ENCODE data around the gene DHRS7C. TPM values are rescaled to one million over a fixed set of nuclear protein-coding genes. Genes with fewer than 3 reads are reported as not detected.

Gene DHRS7C
- total RNA-seq, 2 donors from 2014 or later: 82.3 to 159 TPM

DNA sequence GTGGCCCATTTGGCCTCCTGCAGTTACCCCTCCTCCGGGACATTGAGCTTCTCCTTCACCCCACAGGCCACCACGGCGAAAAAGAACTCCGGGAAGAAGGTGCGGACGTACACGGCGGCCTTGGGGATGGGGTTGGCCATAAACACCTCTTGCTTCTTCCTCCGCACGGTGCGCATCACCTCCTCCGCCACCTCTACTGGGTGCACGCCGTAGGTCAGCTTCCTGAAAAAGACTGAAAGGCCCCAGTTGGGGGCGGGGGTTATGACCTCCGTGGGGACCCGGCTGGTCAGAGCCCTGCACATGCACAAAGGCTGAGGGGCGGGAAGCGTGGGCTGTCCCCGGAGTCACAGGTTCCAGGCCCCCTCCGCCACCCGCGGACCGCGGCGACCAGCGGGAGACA is 19.9 kb downstream of the DHRS7C start:
- intact Hi-C loops (cut with DNase I): no loop called here
- ATAC-seq (no peak), DNase-seq (no peak)

DNA sequence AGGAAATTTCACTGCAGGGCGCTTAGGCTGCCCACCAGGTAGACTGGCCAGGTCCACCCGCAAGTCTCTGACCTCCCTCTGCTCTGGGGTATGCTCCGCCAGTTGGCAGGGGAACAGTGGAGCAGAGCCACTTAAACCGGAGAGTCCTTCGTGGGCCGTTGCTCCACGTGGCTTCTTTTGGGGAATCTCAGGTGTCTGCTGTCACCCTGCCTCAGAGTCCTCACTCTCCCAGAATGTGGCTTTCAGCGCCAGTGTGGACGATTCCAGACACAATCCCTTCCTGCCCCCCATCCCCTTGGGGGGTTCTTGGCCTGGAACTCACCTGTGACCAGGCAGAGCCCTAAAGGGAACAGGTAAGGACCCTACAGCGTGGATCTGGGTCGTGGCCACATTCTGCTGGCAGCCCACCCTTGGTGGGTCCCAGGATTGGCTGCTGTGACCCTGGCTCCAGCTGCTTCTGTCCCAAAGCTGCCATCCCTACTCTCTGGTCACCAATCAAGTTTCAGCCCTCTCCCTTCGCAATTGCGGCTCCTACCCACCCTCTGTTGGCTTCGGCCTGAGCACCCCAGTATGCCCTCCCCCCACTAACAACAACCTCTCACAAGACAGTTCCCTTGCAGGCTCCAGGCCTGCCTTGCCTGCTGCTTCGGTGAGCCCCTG is 22.2 kb downstream of the DHRS7C start:
- ATAC-seq (peak in 1 of 2 donors; percentile 8), DNase-seq (no peak)
- intact Hi-C loops (cut with DNase I): loop anchor here in 1 of 2 donors (5.0 kb wide), 1 partner anchor 37 kb away; no protein-coding TSS in a partner anchor

DNA sequence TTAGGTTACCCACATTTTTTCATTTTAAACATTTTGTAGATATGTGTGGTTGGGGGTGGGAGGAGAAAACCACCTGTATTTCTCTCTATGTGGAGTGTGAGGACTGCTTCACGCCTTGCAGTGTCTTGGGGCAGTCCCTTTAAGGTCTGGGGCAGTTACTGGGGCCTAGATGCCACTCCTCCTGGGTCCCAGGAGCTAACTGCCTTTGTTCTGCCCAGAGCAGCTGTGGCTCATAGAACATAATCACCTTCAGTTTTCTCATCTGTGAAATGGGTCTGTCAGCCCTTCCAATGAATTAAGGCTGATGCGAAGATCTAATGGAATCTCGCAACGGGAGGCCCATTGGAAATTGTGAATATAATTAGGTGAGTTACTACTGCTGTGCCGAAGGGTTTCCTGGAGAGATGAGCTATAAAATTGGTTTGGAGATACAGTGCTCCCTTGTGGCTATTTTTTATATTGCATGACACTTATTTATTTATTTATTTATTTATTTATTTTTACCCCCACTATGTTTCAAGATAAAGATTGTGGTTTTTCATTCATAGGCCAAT is 22.9 kb downstream of the DHRS7C start:
- no peak for ATAC-seq
- no peak for DNase-seq
- intact Hi-C loops (cut with DNase I): loop anchor here in 1 of 2 donors (5.0 kb wide), 1 partner anchor 36 kb away; no protein-coding TSS in a partner anchor

DNA sequence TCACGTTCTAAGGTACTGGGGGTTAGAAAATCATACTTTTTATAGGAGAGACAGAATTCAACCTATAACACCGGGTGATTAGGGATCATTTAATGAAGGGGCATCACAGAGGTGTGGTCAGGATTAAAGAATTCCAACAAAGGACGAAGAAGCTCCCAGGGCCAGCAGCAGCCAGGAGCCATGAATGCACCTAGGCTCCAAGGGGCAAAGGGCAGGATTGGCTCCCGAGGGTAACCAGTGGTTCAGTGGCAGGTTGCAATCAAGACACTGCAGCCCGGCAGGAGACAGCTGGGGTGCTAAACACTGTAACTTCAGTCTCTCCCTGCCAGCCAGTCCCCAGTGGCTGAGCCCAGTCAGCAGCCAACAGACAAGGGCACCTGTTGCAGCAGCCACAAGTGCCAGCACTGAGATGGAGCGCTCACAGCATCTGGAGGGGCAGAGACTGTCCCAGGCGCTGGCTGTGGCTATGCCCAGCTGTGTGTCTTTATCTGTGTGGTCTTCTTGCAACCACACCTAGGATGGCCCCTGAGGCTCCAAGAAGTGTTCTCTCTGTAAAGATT is 23.9 kb downstream of the DHRS7C start:
- intact Hi-C loops (cut with DNase I): loop anchor here in 1 of 2 donors (5.0 kb wide), 1 partner anchor 35 kb away; no protein-coding TSS in a partner anchor
- ATAC-seq (no peak), DNase-seq (no peak)

DNA sequence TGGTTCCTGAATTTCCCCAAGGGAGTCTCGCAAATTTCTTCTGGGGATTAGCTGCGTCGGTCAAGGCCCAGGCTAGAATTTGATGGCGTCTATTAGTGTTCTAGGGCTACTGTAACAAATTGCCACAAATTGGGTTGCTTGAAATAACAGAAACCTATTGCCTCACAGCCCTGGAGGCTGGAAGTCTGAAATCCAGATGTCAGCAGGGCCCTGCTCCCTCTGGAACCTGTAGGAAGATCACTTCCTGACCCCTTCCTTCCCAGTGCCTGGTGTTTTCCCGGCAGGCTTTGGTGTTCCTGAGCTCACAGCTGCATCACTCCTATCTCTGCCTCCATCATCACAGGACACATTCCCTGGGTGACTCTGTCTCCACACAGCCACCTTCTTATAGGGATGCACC is 24.4 kb downstream of the DHRS7C start:
- no peak for ATAC-seq
- intact Hi-C loops (cut with DNase I): loop anchor here in 1 of 2 donors (5.0 kb wide), 1 partner anchor 35 kb away; no protein-coding TSS in a partner anchor
- no peak for DNase-seq

DNA sequence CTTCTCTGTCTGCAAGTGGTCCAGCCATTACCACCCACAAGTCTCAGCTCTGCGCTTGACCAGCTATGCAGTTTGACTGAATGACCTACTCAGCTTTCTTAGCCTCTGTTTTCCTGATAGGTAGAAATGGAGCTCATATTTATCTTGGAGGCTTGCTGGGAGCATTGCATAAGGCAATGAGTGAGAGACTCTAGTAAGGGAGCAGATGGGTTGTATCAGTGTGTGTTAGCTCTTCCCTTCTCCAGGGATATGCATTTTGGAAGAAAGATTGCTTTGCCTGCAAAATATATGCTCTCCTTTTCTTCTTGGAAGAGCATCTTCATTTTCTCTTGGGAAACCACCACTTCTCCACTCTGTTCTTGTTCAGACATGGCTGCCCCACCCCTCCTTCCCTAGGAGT is 26.1 kb downstream of the DHRS7C start:
- DNase-seq (no peak), ATAC-seq (peak in 1 of 2 donors; percentile 35)
- intact Hi-C loops (cut with DNase I): loop anchor here in 1 of 2 donors (5.0 kb wide), 1 partner anchor 33 kb away; no protein-coding TSS in a partner anchor

DNA sequence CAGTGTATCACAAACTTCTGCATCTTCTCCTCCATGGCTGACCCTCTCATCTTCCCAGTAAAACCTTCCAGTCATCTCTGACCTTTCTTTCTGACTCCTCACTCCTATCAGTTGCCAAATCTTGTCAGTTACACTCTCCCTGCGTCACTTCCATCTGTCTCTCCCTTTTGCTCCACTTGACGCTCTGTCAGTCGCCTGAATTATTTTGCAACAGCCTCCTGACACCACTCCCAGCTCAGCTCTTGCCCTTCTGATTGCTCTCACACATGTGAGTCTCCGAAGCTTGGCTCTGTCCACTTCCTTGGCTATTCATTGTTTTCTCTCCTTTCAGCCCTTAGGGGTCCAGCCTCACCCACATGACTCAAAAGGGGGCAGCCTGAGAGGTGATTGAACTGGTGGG is 27.7 kb downstream of the DHRS7C start:
- peak in 1 of 2 donors; percentile 62 for ATAC-seq
- intact Hi-C loops (cut with DNase I): no loop called here
- no peak for DNase-seq

DNA sequence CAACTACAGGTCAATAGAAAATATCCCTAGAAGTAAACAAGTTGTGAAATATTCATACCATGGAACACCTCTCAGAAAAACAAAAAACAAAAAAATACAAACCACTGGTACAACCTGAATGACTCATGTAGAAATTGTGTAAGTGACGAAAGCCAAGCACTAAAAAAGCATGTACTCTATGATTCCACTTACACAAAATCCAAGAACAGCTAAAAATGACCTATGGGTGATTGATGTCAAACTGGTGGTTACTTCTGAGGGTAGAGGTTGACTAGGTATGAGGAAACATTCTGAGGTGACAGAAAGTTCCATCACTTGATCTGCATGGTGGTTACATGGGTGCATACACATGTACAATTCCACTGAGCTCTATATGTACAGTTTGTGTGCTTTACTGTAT is 31.1 kb downstream of the DHRS7C start:
- DNase-seq (no peak), ATAC-seq (no peak)
- intact Hi-C loops (cut with DNase I): no loop called here

DNA sequence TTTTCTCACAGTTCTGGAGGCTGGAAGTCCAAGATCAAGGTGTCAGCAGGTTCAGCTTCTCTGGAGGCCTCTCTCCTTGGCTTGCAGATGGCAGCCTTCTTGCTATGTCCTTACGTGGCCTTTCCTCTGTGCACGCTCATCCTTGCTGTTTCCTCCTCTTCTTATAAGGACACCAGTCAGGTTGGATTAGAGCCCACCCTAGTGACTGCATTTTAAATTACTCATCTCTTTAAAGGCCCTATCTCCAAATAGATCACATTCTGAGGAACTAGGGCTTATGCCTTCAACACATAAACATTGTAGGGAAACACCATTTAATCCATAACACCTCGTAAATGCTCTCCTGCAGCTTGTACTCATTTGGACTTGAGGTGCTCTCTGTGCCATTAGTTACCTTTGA is 36.3 kb downstream of the DHRS7C start:
- DNase-seq: no peak
- intact Hi-C loops (cut with DNase I): no loop called here
- ATAC-seq: no peak

DNA sequence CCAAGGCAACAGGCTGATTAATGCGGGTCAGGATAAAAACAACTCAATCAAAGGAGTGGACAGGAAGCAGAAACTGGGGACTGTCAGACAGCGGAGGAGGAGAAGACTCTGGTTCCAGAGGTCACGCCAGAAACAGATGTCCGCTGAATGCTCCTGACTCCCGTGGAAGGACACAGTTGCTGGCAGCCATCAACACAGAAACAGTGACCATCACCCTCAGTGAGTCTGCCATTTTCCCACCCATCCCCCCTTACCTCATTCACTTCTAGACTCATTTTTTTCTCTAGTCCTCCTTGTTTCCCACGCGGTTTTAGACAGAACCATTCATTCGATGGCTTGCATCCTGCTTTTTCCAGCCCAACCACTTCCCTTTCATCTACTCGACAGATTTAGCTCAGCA is 40.9 kb downstream of the DHRS7C start:
- intact Hi-C loops (cut with DNase I): no loop called here
- ATAC-seq: peak; percentile 25 to 30
- DNase-seq: no peak

DNA sequence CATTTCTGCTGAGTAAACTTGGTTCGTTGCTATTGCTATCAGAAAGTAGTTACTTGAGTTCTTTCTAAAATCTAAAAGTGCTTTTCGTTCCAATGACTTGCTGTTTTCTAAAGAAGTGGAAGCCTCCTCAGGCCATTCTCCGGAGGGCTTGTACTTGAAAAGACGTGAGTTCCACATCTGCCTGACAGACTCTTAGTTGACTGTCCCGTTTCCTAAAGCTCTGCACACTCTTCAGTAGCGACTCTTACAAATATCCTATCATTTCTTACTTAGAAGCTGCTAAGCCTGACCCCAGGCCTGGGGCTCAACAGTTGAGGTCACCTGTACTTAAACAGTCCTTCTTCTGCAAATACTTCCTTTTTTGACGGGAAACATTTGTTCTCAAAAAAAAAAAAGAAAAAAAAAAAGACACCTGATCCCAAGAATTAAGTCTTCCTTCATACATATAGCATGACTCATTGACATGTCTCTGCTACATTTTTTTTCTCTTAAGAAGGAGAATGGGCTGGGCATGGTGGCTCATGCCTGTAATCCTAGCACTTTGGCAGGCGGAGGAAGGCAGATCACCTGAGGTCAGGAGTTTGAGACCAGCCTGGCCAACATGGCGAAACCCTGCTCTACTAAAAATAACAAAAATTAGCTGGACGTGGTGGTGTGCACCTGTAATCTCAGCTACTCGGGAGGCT is 61.5 kb downstream of the DHRS7C start:
- ATAC-seq: no peak
- no peak for DNase-seq
- intact Hi-C loops (cut with DNase I): loop anchor here (5.0 to 10.0 kb wide), 4 partner anchors 37 to 197 kb away; no protein-coding TSS in a partner anchor

DNA sequence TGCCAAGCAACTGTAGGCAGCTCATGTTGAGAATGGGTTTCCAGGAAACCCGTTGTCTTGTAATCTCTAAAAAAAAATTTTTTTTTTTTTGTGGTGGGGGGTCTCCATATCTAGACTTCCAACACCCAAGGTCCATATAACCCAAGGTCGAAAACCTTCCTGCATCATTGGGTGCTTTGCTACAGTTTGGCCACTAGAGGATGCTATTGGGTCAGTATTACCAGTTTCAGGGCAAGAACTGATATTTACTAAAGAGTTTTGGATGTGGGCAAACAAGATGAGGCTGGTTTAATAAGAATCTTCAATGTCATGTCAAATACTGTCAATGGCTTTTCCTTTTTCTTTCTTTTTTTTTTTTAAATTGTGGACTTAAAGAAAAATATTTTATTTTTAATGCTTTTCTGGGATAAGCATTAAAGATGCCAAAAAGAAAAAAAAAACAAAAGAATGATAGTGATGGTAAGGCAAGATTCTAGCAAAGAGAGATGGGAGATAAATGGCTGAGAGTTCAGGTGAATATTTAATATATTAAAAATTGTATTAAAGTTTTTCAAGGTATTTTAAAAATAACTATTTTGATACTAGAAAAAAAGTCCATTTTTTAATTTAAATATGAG is 62.2 kb downstream of the DHRS7C start:
- intact Hi-C loops (cut with DNase I): loop anchor here in 1 of 2 donors (5.0 kb wide), 1 partner anchor 198 kb away; no protein-coding TSS in a partner anchor
- ATAC-seq: peak; percentile 71 to 74
- DNase-seq: no peak

DNA sequence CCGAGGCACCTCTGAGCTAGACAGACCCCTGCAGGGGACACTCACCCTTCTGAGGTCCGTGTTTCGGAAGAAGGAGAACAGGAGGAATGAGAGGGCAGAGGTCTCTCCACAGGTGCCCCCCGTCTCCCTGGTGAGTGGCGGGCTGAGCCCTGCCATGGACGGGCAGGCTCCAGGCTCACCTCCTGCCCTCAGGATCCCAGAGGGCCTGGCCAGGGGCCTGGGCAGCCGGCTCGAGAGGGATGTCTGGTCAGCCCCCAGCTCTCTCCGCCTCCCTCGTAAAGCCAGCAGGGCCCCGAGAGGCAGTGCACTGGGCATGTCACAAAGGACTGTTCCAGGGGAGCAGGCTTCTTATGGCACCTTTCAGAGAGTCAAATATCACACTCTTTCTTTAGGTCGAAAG is 62.8 kb downstream of the DHRS7C start:
- peak in 1 of 2 donors; percentile 30 for ATAC-seq
- no peak for DNase-seq
- intact Hi-C loops (cut with DNase I): loop anchor here in 1 of 2 donors (5.0 kb wide), 1 partner anchor 199 kb away; no protein-coding TSS in a partner anchor

DNA sequence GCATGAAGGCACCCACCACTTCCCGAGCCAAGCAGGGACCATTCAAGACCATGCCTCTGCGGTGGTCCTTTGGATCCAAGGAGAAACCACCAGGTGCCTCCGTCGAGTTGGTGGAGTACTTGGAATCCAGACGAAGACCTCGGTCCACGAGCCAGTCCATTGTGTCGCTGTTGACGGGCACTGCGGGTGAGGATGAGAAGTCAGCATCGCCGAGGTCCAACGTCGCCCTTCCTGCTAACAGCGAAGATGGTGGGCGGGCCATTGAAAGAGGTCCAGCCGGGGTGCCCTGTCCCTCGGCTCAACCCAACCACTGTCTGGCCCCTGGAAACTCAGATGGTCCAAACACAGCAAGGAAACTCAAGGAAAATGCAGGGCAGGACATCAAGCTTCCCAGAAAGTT is 63.4 kb downstream of the DHRS7C start:
- intact Hi-C loops (cut with DNase I): loop anchor here in 1 of 2 donors (5.0 kb wide), 1 partner anchor 199 kb away; no protein-coding TSS in a partner anchor
- no peak for DNase-seq
- no peak for ATAC-seq

DNA sequence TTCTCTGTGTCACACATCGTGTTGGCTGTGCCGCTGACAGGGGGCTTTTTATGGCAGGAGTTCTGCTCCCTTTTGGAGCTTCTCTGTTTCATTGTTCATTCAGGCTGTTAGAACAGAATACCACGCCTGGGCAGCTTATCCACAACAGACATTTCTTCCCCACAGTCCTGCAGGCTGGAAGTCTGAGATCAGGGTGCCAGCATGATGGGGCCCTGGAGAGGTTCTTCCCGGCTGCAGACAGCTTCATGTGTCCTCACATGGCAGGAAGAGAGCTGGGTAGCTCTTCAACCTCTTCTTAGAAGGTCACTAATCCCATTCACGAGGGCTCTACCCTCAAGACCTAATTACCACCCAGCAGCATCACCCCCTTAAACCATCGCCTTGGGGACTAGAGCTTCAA is 65.1 kb downstream of the DHRS7C start:
- ATAC-seq (no peak), DNase-seq (no peak)
- intact Hi-C loops (cut with DNase I): loop anchor here in 1 of 2 donors (5.0 kb wide), 1 partner anchor 201 kb away; no protein-coding TSS in a partner anchor

DNA sequence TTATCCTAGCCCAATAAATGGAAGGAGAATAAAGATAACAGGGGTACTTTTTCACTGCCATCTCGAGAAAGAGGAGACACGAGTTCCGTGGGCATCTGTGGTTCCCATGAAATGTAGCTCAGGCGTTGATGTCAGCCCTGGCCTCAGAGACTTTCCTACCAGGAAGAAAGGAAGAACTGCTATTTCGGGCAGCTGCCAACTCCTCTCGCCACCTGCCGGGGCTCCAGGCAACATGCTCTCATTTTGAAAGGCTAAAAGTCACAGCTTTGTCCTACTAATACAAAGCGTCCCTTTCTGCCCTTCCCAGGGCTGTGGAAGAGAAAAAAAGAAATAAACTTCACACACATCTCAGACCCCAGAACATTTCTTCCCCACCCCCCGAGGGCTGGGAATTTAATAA is 65.8 kb downstream of the DHRS7C start:
- ATAC-seq: no peak
- no peak for DNase-seq
- intact Hi-C loops (cut with DNase I): loop anchor here in 1 of 2 donors (5.0 kb wide), 1 partner anchor 202 kb away; no protein-coding TSS in a partner anchor

All from left cardiac atrium (tissue), 4 donors.